Epithelial cell of proximal tubule (primary cell): ENCODE data around the gene CFAP221. TPM values are rescaled to one million over a fixed set of nuclear protein-coding genes. Genes with fewer than 3 reads are reported as not detected.

Experiments
- DNase-seq: peaks from one replicate; pipeline ENCODE4 v3.0.0-alpha.2; 2011; ENCODE audit warnings: low read depth
- H3K4me3 ChIP-seq: 2 replicates; pipeline ENCODE4 v1.5.1; 2011; ENCODE audit warnings: low read depth, mild to moderate bottlenecking, low read length
- total RNA-seq: library from RNA; depleted of rRNA; stranded (reverse); fragments of >200 nt; gene quantifications from 2 replicates; pipeline ENCODE4 v1.2.3, GENCODE V29; 2015
- TF ChIP-seq, protein P1 (sequence below): conservative IDR thresholded peaks from 2 replicates; pipeline ENCODE4 v1.5.1; 2012; ENCODE audit warnings: low read depth, mild to moderate bottlenecking, low read length

CFAP221 gene
- total RNA-seq, 1 donor from 2014 or later: not detected

DNA sequence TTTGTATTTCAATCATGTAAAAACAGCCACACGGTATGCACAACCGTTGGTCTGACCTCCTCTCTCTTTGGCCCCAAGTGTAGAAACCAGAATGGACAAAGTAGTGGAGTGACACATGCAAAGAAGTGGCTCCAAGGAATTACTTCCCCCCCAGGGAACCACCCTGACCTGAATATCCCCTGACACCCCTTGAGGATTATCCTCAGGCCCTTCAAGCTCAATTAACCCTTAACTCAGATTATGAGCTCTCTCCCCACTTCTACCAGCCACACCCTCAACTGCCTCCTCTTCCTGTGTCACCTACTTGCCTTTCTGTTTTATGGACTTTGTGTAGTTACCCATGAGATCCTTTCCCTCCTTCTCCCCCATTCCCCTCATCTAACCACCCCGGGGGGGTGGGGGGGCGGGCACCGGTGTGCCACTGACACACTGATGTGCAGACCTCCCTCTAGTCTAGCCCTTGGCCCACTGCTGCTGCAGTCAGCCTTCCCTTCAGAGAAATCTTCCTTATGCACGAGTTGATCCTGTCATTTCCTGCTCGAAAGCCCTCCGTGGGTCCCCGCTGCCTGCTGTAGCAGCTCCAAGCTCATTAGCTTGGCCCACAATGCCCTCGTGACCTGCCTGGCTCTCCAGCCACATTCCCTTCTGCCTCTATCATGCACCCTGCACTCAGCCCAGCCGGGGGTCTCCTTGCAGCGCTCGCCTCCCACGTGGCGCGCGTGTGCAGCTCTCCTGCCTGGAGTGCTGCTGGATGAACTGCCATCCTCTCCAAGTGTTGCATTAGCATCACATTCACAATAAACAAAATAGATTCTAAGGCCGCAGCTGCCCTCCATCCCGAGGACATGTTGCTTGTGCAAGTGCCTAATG, 94.7 kb downstream of the CFAP221 start:
- H3K4me3 ChIP-seq: no peak overlapping the region
- TF ChIP-seq, protein P1, sequence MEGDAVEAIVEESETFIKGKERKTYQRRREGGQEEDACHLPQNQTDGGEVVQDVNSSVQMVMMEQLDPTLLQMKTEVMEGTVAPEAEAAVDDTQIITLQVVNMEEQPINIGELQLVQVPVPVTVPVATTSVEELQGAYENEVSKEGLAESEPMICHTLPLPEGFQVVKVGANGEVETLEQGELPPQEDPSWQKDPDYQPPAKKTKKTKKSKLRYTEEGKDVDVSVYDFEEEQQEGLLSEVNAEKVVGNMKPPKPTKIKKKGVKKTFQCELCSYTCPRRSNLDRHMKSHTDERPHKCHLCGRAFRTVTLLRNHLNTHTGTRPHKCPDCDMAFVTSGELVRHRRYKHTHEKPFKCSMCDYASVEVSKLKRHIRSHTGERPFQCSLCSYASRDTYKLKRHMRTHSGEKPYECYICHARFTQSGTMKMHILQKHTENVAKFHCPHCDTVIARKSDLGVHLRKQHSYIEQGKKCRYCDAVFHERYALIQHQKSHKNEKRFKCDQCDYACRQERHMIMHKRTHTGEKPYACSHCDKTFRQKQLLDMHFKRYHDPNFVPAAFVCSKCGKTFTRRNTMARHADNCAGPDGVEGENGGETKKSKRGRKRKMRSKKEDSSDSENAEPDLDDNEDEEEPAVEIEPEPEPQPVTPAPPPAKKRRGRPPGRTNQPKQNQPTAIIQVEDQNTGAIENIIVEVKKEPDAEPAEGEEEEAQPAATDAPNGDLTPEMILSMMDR: no peak
- DNase-seq: no peak

DNA sequence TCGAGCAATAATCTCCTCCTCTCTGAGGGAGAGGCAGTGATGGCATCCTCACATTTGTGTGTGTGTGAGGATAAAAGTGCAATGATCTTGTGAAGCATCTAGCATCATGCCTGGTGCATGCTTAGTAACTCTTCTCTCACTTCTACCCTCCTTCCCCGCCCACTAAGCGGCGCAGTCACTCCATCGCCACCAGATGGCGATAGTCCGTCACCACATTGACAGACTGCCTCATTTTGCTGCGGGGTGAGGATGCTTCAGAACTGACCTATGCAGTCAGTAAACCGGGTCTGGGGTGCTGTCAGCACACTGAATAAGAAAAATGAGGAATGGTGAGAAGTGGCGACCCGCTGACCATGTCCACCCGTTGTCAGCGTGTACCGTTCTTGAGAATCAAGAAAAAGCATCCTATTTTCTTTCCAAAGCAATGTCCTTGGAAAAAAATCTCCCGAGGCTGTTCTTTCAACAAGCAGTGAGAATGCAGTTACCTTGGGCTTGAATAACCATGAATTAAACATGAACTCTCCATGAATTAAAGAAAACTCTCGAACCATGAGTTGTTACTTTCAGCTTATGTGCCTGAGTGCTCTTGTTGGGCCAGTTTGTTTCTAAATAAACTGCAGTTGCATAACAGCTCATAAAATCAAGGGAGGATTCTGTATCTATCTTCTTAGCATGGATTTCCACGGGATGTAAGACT, 97.5 kb downstream of the CFAP221 start:
- TF ChIP-seq, protein P1: peak; percentile 99

DNA sequence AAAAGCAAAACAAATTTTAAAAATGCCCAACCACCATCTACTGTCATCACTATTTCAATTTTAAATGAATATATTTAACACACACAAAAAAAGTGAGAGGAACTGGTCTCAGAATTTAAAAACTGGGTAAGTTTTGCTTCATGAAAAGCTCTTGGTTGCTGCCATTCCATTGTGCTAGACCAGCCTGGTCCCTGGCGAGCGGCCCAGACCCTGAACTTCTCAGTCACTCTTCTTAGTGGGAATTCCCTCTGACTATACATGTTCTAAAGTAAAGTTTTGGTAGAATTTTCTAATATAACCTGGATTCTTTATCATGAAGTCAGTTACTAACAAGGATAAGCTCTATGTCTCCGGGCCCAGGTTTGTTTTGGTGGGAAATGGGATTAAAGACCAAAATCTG, 99.9 kb downstream of the CFAP221 start:
- no peak overlapping the region for H3K4me3 ChIP-seq
- TF ChIP-seq, protein P1: no peak
- DNase-seq: no peak

More for the DNA sequence above, 97.5 kb downstream of the CFAP221 start:
- H3K4me3 ChIP-seq: no peak overlapping the region
- DNase-seq: peak; percentile 19

DNA sequence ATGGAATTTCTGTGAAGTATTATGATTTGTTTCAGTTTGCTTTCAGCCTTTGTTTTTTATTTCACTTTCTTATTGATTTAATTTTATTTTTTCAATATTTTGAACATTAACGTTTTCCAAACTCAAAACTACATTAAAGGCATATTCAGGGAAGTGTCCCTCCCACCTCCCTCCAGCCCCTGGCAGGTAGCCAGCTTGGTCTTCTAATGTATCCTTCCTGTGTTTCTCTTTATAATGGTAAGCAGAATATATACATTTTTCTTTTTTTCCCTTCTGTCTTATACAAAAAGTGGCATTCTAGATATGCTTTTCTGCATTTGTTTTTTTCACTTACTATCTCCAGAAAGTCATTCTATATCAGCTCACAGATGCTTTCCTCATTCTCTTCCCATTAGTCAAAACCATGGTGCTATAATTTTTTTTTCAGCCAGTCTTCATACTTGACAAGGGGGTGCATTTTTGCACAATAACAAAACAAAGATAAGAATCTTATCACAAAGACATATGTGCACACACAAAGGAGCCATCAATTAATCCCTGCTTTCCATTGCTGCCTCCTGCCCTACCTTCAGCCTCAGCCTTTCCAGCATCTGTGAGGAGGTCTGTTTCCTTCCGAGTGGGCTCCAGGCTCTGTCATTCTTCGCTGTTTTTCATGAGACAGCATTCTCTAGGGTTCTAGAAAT, 101.1 kb downstream of the CFAP221 start:
- no peak for DNase-seq
- TF ChIP-seq, protein P1: no peak
- H3K4me3 ChIP-seq: no peak overlapping the region

DNA sequence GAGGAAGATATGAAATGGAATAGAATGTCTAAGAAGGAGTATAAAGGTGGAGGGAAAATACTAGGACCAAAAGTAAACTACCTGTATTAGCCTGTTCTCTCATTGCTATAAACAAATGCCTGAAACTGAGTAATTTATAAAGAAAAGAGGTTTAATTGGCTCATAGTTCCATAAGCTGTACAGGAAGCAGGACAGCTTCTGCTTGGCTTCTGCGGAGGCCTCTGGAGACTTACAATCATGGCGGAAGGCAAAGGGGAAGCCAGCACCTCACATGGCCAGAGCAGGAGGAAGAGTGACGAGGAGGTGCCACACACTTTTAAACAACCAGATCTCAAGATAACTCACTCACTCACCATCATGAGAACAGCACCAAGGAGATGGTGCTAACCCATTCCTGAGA, 101.9 kb downstream of the CFAP221 start:
- TF ChIP-seq, protein P1: no peak
- no peak overlapping the region for H3K4me3 ChIP-seq
- no peak for DNase-seq

DNA sequence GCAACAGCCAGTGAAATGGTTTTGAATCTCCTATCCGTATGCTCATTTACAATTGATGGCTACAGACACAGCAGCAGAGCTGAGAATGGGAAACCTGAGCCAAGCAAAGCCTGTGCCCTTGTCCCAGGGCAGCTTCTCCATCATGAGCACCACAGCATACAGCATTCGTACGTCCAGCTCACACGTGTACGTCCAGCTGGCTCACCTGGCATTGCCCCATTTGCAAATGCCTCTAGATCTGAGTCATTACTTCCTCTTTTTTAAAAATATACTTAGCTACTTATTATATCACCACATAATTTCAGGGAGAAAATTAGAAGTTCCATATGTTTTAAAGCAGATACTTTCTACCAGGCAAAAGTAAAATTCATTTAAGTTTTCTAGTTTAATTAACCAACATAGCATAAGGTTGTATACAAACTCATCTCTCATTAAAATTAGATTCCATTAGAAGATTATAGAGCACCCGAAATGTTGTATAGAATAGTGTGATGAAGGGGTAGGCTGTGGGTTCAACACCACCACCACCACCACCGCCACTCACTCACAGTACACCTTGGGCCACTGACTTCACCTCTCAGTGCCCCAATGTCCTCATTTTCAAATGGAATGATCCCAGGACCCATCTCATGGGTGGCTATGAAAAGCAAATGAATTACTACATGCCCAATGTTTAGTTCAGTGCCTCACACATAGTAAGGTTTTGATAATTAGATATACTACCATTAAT, 103.4 kb downstream of the CFAP221 start:
- H3K4me3 ChIP-seq: no peak overlapping the region
- TF ChIP-seq, protein P1: no peak
- DNase-seq: no peak
